ENCODE results near the gene UPP1.

The UPP1 gene

DNA sequence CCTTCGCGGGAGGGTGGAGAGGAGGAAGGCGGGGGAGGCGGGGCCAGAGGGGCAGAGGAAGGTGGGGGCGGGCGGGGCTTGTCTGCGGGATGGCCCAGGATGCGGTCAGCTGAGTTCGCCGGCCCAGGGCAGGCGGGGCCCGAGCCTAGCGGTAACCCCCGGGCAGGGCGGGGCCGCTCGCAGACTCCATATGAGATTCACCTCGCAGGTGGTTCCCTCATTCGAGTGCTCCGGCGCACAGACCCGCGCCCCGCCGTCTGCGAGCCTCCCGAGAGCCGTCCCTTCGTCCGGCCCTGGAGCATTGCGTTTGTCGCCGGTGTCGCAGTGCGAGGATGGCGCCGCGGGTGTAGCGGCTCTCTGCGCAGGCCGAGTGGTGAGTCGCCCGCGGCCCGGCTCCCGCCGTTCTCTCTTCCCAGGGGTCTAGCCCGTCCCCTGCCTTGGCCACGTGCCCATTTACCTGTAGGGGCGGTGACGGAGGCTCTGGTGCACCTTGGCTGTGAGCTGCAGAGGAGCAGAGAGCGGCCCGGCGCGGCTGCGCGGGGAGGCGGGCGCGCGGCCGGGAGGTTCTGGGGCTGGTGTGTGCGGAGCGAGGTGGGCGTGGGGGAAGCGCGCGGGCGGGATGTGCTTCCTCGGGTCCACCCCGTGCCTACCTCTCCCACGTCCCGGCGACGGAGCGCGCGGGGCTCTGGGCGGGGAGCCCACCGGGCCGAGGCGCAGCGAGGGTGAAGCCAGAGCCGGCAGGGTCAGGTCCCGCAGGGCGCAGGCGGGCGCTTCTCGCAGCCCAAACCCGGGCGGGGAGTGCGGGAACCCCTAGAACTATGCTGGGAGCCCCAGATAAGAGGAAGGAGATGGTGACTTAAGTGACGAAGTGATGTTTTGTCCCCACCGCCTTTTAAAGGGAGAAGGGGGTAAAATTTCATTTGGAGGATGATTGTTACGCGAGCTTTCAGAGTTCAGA lies at the start of gene UPP1:
Gene UPP1 (plus strand): TSS at position 220 of the 958 bp plus-strand sequence. CDS start 5,519 bp downstream, outside the sequence.
- in situ Hi-C loops (cut with HindIII; ENCODE audit: low sequenced_read_pairs): loop anchor here (25.0 kb wide), 1 partner anchor 102 kb away; the partner anchor contains the start of gene HUS1

DNA sequence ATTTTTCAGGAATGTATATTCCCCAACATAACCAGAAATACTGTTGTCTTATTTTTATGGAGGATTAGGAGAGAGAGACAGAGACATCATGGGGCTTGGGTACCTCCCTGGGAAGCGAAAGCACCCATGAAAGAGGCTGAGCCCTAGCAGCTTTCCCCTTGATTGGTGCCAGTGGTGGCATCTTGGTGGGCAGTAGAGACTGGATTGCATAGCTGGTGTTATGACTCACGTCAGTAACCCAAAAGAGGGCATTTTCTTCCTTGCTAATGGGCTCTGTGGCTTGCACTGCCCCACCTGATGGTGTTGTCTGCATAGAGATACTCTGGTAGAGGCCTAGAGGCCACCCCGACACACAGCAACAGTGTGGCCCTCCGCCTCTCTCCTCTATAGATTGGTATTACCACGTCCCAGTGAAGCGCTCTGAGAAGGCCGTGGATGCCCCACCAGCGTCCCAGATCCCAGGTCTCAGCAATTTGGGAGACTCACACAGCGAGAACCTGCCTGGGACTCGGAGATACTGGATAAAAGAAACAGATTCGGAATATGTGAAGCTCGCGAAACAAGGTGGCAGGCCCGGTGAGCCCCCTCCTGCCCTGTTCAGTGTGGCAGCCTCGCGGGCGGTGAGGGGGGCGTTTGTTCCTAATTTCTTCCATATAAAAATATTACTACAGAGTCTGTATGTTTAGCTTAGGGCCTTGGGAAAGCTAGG lies 48.0 kb upstream of the UPP1 start:
- in situ Hi-C loops (cut with HindIII; ENCODE audit: low sequenced_read_pairs): no loop called here

DNA sequence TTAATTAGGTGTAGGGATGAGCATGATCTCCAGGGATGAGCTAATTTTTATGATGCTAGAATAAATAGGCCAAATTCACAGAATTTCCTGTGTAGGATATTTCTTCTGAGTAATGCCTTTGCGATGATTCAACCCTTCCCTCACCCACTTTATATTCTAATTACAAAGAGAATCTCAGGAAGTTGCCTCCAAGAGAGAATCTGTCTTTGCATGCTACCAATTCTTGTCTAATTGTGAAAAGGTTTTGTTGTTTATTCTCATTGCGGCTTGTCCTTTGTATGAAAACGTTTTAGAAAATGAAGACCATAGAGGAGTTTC lies 47.5 kb upstream of the UPP1 start:
- in situ Hi-C loops (cut with HindIII; ENCODE audit: low sequenced_read_pairs): no loop called here

DNA sequence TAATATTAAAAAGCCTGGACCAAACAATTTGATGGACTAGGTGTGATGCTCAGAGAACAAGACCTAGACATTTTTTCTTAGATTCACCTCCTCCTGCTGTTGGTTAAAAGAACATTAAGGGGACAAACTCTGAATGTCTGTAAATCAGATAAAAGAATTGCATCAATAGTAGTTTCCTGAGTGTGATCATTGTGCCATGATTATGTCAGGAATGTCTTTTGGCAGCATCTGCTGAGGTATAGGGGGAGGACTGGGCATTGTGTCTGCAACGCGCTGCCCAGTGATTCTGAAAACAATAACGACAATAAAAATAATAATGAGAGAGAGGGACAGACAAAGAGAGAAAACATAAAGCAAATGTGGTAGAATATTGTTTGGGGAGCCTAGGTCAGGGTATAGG lies 46.8 kb upstream of the UPP1 start:
- in situ Hi-C loops (cut with HindIII; ENCODE audit: low sequenced_read_pairs): no loop called here

DNA sequence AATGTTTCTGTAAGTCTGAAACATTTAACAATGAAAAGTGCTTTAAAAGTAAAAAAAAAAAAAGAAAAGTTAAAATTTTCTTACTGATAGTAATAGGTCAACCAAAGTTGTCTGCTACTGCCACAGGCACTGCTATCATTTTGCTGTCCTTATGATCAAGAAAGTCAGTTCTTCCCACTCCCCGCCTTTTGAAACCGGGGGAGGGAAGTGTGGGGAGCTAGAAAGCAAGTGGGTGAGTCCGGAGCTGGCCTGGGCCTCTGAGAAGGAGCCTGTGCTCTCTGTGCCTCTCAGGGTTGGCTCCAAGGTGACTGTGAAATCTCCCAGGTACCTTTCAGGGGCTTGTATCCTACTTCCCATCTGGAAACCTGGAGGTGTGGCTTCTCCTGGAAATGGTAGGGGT lies 46.4 kb upstream of the UPP1 start:
- in situ Hi-C loops (cut with HindIII; ENCODE audit: low sequenced_read_pairs): no loop called here

DNA sequence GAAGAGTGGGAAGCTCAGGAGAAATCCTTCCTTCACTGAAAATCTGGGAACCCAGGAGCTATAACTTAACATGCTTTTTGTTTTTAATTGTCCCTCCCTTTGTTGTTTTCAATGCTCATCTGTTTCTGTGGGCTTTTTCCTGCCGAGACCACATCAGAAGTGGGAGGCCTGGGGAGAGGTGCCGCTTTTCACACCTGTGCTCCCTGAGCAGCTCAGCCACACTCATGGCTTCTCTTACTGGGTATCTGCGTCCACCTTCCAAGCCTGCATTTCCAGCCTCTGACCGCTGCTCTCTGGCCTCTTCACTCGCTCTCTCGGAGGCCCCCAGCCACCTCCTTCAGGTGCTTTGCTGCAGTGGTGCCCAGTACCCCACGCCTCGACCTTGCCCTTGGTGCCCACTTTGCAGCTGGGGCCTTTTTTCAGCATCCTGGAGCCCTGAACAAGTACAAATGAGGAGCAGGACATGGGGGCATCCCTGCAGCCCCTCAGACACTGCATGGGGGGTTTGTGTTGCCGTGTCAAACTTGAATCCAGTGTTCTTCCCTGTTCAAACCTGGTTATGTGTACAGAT lies 43.8 kb upstream of the UPP1 start:
- in situ Hi-C loops (cut with HindIII; ENCODE audit: low sequenced_read_pairs): no loop called here

DNA sequence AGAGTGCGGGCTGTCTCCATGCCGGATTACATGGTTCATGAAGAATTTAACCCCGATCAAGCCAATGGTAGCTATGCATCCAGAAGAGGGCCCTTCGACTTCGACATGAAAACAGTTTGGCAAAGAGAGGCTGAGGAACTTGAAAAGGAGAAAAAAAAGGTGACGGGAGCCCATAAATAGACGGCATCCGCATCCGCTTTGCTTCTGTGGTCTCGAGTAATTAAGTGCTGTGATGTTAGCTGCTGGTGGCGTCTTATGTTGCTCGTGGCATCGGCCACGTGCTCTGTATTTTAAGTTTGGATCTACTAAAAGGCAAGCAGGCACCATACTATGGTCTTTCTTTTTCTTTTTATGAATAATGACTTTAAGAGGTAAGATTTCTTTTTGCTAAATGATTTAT lies 42.6 kb upstream of the UPP1 start:
- in situ Hi-C loops (cut with HindIII; ENCODE audit: low sequenced_read_pairs): no loop called here

DNA sequence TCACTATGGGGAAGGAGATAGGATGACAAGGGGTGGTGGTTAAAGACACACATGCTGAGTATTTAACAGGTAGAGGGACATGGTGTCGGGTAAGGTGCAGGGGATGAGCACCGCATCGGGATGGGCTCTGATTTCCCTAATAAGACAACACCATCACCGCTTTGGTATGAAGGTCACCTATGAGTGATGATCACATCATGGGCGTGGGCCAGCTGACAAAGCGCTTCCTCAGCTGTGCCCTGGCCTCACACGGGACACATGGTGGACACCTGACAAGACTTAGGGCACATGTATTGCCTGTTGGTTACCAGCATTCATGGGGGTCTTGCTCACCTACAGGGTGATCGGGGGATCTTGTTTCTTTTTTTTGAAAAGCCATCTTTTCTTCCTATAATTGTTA lies 41.0 kb upstream of the UPP1 start:
- in situ Hi-C loops (cut with HindIII; ENCODE audit: low sequenced_read_pairs): no loop called here

DNA sequence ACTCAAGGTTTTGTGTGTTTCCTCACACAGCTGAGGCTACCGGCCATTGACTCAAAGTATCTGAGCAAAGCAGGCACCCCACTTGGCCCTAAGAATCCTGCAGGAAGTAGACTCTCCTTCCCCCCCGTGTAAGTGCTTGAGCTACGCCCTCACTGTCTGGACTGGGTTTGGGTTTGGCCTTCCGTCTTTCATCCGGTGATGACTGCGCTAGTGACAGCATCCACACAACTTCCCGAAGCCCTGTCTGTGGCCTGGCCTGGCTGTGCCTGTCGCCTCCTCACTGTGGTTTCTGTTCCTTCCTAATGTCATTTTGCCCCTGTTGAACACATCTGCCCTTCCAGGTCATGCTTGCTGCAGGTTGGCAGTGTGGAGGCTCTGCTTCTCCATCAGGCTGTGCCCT lies 39.2 kb upstream of the UPP1 start:
- in situ Hi-C loops (cut with HindIII; ENCODE audit: low sequenced_read_pairs): no loop called here

DNA sequence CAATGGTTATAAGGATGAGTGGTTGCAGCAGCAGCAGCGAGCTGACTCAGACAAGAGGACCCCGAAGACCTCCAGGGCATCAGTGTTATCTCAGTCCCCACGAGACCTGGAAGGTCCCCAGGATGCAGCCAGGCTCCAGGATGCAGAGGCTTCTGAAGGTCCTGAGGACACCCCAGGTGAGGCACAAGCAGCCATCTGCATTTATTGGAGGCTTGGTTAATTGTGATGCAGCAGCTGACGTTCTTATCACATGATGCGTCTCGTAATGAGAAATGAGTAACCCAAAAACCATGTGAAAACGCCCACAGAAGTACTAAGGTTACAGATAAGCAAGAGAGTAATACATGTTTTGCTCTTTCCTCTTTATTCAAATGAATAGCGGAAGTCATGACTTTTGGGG lies 36.3 kb upstream of the UPP1 start:
- in situ Hi-C loops (cut with HindIII; ENCODE audit: low sequenced_read_pairs): no loop called here

DNA sequence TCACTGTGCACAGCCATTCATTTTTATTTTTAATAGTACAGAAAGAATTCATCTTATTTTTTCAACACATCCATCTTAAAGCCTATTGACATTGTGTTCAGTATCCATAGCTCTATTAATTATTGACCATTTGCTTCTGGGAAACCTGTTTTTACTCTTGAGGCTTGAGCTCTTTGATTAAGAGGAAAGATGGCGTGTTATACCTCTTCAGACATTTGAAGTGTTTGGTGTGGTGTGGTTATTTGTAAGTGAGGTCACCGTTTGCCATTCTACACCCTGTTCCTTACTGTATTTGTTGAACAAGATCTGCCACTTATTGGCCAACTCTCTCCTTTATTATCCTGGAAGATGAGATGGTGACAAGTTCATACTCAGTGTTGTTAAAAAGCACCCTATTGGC lies 35.3 kb upstream of the UPP1 start:
- in situ Hi-C loops (cut with HindIII; ENCODE audit: low sequenced_read_pairs): no loop called here

DNA sequence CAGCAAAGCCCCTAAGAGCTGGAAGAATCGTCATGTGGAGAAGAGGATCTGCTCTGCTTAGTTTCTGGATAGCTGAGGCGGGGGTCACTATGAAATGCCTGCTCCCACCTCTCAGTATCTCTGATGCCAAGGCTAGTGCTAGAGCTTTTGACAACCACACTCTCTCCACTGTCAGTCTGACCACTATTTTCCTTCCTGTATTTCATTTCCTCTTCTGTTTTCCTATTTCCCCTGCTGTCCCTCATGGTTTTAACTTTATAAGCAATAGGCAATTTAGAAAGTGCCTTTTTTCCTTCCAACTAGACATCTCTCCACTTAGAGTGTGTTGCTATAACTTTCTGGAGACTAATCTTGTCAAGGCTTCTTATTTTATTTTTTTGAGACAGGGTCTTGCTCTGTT lies 30.1 kb upstream of the UPP1 start:
- in situ Hi-C loops (cut with HindIII; ENCODE audit: low sequenced_read_pairs): no loop called here

DNA sequence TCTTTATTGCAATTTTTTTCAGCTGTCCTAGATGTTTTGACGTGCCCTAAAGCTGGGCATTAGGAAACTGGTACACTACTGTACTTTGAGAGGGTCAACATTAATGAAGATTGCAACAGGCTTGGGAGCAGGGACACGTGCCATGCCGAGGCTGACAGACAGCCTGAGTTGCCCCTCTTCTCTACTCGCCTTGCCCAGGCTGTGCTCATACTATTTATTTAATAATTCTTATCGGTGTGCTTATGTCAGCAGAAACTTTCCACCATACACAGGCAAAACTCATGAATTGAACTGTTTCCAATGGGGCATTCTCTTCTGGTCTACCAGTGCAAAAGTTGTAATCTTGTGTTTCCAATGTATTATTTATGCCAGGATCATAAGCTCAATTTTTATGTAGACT lies 29.4 kb upstream of the UPP1 start:
- in situ Hi-C loops (cut with HindIII; ENCODE audit: low sequenced_read_pairs): no loop called here

DNA sequence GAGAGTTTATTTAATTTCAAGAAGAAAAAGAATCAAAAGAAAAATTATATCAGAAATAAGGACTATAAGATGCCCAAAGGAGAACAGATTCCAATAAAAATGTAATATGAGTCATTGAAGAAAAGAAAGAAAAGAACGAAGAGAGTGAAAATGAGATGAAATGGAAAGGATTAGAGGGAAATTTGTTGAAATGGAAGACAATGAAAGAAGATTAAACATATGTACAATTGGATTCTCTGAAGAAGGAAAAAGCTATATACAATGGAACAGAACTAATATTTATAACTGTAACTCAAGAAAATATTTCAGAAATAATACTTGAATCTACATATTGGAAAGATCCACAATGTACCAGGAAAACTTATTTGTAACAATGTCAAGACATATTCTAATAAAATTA lies 25.1 kb upstream of the UPP1 start:
- in situ Hi-C loops (cut with HindIII; ENCODE audit: low sequenced_read_pairs): no loop called here

DNA sequence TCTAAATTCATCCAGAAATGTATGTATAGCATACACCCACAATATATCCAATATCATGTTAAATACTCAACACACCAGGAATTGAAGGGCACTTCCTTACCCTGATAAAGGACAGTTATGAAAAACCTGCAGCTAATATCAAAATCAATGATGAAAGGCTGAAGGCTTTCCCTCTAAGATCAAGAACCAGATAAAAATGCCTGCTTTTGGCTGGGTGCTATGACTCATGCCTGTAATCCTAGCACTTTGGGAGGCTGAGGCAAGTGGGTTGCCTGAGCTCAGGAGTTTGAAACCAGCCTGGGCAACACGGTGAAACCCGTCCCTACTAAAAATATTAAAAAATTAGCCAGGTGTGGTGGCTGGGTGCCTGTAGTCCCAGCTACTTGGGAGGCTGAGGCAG lies 21.6 kb upstream of the UPP1 start:
- in situ Hi-C loops (cut with HindIII; ENCODE audit: low sequenced_read_pairs): no loop called here

DNA sequence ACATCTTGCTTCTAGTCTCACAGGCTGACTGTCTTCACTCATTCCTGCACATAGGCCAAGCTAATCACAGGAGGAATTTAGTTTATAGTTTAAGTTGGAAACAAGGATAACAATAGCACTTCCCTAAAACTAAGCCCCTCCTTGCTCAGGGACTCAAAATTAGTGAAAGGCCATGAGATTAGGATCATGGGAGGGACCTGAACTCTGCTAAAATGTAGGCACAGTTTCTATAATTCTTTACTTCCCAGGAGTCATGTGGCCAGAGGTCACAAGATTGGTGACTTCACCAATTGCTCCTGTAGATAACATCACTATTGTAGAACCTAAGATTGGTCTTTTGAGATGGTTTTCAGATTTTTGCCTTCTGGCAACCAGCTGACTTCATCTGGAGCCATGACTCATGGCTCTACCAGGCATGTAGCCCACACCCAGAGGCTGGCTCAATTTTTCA lies 14.8 kb upstream of the UPP1 start:
- in situ Hi-C loops (cut with HindIII; ENCODE audit: low sequenced_read_pairs): no loop called here

DNA sequence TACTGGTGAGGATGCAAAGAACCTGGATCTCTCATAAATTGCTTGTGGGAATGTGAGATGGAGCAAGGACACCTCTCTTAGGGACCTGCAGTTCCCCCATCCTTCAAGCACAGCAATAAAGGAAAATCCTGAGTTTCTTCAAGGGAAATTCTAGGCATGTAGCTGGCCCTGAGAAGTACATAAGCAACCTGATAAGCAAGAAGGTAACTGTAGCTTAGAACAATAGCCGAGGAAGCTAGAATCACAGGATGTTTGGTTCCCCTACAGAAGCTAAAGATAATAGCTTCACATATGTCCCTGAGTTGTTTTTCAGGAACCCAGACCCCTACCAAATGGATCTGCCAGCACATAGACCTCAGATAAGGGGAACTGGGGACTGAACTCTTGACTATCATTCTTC lies 11.6 kb upstream of the UPP1 start:
- in situ Hi-C loops (cut with HindIII; ENCODE audit: low sequenced_read_pairs): loop anchor here (25.0 kb wide), 1 partner anchor 90 kb away; the partner anchor contains the start of gene HUS1

DNA sequence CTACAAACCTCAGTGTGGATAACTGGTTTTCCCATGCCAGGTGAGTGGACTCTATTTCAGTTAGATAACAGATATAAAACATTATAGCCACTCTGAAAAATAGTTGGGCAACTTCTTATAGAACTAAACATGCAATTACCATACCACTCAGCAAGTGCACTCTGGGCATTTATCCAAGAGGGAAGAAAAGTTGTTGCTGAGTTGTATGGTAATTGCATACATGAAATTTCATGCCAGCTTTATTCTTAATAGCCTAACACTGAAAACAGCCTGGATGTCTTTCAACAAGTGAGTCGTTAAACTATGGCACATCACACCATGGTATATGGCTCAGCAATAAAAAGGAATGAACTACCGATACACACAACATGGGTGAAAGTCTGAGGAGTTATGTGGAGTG lies 10.6 kb upstream of the UPP1 start:
- in situ Hi-C loops (cut with HindIII; ENCODE audit: low sequenced_read_pairs): loop anchor here (25.0 kb wide), 1 partner anchor 91 kb away; the partner anchor contains the start of gene HUS1

DNA sequence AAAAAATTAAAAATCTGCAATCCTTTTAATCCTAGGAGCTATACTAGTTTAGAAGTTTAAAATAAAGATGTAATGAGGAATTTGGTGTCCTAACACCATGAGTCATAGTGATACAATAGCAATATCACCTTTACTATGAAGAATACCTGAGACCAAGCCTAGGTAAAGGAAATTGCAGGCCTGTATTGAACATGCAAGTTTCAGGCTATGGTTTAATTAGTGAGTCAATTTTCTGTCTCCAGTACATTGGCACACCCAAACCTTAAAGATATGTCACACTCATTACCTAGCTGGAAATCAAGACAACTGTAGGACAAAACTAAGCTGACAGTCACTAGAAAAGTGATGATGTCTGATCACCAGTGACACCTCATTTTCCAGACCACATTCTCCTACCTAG lies 6.7 kb upstream of the UPP1 start:
- in situ Hi-C loops (cut with HindIII; ENCODE audit: low sequenced_read_pairs): loop anchor here (25.0 kb wide), 1 partner anchor 95 kb away; the partner anchor contains the start of gene HUS1

DNA sequence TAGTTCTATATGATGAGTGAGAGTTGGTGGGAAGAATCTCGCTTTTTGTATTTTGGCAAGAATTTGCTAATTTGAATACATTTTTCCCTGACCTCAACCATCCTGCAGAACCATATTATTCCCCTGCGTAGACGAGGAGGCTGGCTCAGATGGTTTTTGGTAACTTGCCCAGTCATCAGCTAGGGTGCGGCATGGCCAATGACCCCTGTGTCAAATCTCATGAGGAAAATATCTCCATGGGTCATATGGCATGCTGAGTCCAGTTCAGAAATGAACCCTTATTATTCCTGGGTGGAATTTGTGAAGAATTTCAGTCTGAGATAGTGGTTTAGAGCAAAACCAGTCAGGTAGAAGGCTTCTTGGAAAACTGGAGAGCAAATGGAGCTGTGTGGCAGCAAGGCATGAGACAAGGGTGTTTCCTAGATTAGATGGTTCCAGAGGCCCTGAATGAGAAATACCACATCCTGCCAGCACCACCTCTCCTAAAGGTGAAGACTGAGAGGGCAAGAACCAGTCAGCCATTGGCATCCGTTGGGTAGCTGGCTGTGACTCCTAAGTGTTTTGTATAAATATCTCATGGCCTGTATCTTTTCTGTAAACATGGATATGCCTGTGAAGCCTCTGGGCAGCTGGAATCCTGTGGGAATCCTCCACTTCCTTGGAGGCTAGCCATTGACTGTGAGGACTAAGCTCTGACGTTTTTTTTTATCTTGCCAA lies 5.8 kb upstream of the UPP1 start:
- in situ Hi-C loops (cut with HindIII; ENCODE audit: low sequenced_read_pairs): loop anchor here (25.0 kb wide), 1 partner anchor 96 kb away; the partner anchor contains the start of gene HUS1

Data from DLD1 (cell line).